ENCODE data around the gene PRTFDC1. TPM values are rescaled to one million over a fixed set of nuclear protein-coding genes. Genes with fewer than 3 reads are reported as not detected.
A peak's percentile ranks its signal among the peaks of the same experiment; 100 is the strongest.

PRTFDC1 gene
- total and polyA plus RNA-seq, 2 of the 8 experiments (the other 6 are each of a cell fraction or from before 2014, with no cell fraction given) = 5.9 to 6.6 TPM

GRCh38 chr10:24916365-24916764 lies 36.0 kb downstream of the PRTFDC1 start (continued):
- no peak for TF ChIP-seq CHD7 (IDR thresholded peaks at IDR 0.05; ENCODE audit: insufficient replicate concordance, low read length)
- 0 out of 2 replicates have a peak, but pooled peaks have one; percentile 31 for TF ChIP-seq MAX (IDR thresholded peaks at IDR 0.05)

Data from H1 (cell line).